GM18526 (cell line): ENCODE data around the gene EHMT2.

ENCODE experiments used
- POLR2A ChIP-seq: IDR thresholded peaks from 3 replicates; pipeline ENCODE4 v1.6.1; 2011; ENCODE audit not compliant: insufficient read length; ENCODE audit errors: extremely low read depth

EHMT2 gene

DNA sequence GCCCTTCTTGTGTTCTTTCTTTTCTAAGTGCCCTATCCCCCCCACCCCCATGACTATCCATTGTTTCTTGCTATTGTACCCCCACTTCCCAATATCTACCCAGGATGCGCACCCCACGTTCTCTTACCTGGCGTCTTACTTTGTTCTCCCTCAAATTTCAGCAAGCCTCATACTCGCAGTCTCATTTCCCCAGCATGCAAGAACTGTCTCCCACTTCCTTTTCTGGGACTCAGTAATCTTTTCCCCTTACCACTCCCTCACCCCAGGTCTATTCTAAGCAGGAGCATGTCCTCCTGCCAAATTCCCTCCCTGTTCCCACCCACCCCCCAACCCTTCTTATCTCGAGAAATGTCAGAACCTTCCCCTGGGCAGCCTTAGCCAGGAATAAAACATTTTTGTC, 1.7 kb upstream of the EHMT2 start:
- TF ChIP-seq POLR2A: no peak

DNA sequence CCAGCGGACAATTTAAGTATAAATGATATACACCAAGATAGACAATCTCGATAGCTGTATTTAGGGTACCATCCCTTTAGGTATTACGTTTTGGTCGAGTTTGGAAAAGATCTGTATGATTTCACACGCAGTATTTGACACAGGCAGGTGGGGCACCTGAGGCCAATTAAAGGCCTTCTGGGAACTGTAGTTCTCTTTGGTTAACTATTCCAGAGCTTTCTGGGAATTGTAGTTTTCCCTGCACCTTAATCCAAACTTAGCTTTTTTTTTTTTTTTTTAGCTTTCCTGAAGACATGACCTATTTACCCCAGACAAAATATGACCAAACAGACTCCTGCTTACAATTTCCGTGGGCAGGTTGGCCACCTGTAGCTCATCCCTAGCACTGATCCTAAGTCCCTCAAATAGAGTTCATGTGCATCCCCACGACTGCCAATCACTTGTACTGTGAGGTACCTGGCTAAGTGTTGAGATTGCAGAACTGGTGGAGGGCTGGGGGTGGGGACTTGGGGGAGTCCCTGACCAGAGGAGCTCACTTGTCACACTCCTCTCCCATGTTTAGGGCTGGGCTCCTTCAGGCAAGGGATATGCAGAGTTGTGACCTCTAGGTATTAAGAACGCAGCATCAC, 999 bp upstream of the EHMT2 start:
- TF ChIP-seq POLR2A: no peak

DNA sequence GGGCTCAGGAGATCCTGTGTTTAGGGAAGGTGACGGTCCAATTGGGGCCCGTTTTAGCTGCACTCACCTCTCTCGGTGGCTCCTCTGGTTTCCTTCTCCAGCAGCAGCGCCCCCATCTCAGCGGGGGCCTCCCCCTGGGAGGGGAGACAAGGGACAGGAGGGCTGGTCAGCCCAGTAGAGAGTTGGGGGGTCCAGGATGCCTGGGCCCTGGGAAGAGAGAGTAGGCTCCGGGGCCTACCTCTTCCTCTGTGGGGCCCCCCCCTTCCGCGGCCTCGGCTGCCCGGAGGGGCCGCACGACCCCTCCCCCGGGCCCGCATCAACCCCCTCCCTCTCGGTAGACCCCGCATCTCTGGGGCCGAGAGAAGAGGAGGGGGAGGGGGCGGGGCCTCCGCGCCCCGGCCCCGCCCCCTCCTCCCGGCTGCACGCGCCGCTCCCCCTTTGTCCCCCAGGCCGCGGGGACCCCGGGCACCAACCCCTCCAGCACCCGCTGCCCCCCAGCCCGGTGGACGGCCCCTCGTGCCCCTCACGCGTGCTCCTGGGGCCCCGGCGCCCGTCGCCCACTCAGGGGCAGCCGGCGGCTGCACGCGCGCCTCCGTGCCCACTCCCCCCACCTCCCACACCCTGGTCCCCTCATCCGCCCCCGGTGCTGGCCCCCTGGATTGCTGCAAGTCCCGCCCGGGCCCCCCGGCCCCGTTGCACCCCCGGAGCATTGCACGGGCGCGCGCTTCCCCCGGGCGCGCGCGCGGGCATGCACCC, 464 bp downstream of the EHMT2 start:
- no peak for TF ChIP-seq POLR2A

DNA sequence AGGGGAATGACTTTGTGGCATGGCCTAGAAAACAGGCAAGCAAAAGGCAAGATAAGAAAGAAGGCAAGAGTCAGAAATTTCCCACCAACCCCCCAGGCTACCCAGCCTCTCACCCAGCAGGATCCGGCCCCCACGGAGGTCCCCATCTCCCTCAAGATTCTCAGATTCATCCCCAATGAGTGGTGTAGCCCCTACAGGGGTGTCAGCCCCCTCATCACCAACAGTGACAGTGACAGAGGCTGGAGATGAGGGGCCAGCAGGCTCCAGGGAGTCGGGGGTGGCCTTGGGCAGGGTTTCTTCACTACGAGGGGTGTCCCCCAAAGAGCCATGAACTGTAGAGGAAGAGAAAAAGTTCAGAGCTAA, 1.0 kb downstream of the EHMT2 start:
- no peak for TF ChIP-seq POLR2A

DNA sequence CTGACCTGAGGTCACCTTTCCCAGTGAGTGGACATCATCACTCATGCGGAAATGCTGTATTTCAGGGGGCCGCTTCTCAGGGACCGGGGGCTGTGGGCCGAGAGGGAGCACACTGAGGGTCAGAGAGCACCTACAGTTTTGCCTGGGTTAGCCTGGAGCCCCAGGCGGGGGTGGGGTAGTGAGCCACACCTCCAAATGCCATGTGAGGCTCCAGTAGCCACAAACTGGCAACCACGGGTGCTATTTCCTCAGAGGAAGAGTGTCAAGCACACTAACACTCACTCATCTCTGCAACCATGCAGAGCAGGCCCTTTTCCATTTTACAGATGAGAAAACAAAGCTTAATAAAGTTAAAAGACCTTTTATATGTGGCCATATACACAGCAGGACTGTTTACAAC, 4.7 kb downstream of the EHMT2 start:
- TF ChIP-seq POLR2A: no peak

DNA sequence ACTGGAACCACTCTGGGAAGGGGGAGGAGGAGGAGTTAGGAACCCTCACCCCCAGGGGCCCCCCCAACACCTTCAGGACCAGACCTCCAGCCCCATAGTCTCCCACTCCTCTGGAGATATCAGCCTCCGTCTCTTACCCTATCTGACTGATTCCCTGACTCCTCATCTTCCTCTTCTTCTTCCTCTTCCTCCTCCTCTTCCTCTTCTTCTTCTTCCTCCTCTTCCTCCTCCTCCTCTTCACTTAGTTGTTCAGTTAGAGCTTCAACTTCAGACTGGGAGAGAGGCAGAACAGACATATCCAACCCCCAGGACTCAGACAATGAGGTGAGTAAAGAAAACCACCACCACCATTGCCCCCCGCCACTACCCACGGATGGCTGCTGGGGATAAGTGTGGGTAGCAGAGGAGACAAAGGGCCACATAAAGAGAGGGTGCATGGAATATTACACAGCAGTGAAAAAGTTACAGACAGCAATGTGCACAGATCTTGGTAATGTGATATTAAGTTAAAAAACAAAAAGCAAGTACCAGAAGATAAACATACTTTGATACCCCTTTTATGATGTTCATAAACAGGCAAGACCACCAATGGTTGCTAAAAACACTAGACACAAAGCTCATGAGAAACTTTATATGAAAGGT, 8.0 kb downstream of the EHMT2 start:
- no peak for TF ChIP-seq POLR2A

DNA sequence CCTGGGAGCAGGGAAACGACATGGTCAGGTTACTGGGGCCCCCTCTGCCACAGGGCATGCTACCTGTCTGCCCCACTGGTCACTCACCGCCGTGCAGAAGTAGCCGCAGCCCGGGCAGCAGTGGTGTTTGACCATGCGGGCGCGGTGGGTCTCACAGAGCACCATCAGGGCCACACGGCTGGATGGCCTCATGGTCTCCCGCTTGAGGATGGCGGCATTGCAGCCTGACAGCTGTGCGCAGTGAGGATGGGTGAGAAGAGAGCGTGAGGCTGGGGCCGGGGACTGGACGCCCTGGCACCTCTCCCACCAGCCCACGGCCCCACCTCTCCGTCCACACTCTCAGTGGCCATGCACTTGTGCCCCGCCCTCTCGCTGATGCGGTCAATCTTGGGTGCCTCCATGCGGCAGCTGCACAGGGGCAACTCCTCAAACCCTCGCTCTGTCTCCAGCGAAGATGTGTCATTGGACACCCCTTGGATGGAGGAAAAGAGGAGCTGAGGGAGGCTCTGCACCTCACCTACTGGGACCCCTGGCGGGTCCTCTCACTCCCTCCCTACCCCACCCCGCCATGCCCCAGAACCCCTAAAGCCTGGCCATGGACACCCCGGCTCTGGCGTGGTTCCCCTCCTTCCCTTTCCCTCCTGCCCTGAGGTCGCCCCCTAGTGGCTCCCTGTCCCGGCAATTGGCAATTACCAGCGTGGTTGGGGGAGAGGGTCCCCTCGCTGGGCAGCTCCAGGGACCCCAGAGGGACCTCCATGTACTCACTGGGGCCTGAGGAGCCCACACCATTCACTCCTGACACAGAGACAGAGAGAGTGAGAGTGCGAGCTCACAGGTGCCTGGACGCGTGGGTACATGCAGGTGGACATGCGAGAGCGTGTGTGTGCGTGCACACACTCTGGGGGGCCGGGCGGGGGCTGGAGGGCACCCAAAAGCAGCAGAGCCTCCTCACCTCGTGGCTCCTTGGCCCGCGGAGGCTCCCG, 8.9 kb downstream of the EHMT2 start:
- TF ChIP-seq POLR2A: no peak

DNA sequence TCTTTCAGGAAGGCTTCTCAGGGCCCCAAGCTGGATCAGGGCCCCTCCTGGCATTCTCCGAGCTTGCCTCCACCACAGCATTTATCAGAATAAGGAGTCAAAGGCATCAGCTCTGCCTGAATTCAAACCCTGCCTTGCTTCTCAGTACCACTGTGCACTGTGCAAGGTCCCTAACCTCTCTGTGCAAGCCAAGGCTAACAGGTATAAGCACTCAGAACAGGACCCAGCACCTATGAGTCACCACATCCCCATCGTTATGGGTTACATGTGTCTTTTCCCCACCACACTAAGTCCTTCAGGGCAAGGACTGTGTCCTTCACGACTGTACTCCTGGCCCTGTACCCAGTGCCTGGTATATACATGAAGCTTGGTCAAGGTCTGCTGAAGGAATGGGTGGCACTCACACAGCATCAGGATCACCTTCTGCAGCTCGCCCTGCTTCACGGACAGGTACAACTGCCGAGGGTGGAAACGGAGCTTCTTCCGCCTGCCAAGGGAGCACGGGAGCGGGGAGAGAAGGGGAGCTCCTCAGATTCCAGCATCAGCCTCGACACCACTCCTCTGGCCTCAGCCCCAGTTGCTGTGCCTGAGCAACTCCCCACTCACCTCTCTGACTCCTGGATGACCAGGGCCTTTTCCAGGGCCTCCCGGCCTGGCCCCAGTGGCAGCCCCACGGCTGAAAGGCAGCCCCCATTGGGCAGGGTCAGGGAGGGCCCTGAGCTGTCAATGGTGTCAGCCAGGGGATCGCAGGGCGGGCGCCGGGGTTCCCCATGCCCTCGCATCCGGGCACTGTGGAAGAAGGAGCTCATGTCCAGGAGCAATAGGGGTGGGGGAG, 10.1 kb downstream of the EHMT2 start:
- no peak for TF ChIP-seq POLR2A

DNA sequence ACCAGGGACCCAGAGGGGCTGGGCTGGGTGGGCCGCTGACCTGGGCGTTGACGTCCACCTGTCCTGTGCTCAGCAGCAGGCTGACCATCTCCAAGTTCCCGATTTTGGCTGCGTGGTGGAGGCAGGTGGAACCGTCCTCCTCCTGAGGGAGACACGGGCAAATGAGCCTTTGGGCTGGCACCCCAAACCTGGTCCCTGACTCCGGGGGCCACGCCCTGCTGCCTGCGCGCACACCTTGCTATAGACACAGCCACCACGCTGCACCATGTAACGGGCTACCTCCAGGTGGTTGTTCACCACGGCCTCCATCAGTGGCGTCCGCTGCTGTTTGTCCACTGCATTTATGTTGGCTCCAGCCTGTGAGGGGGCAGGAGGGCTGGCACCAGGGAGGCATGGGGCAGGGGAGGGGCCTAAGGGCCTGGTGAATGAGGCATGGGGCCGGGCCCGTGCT, 10.9 kb downstream of the EHMT2 start:
- no peak for TF ChIP-seq POLR2A

DNA sequence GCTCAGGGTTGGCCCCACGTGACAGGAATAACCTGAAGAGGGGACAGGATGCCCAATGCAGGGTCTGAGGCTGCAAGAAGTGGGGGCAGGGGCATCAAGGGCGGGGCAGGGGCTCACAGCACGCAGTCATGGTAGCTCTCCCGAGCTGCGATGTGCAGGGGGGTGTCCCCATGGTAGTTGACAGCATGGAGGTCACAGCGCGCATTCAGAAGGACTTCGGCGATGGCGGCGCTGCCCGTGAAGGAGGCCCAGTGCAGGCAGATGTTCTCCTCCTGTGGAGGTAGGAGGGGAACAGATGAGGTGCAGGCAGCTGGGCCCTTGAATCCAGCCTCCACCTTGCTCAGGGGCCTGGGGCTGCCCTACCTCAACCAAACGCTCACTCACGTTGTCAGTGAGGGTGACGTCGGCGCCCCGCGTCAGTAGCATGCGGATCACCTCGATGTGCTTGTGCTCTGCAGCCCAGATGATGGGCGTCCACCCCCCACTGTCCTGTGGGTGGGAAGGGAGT, 12.9 kb downstream of the EHMT2 start:
- TF ChIP-seq POLR2A: no peak

DNA sequence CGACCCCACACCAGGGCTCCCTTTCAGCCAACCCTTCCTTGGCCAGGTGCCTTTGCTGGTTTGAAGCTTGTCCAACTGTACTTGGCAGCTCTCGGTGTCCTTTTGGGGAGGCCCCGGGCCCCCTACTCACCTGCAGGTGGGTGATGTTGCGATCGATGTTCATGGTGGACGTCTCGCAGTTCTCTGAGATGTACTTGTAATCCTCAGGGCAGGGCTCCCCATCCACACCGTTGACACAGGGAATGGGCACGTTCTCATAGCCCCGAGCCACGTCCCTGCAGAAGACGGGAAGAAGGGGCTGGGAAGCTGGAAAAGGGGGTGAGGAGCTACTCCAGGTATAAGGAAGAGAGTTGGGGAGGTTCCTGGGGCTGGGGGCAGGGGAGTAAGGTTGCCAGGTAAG, 13.8 kb downstream of the EHMT2 start:
- TF ChIP-seq POLR2A: no peak

DNA sequence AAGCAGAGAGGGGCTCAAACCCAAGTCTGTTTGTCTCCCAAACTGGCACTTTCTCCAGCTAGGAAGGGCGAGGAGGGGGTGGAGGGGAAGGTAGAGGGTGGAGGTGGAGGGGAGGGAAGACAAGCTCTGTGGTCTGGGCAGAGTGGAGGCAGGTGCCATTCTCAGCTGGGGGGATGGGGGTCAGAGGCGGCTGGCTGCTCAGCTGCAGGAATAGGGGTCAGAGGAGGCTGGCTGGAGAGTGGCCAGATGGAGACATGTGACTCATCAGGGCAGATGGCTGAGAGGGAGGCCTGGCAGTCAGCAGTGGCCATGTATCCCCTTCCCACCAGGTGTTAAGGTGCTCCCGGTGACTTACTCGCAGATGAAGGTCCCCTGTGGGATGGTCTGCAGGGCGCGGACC, 15.2 kb downstream of the EHMT2 start:
- TF ChIP-seq POLR2A: no peak

DNA sequence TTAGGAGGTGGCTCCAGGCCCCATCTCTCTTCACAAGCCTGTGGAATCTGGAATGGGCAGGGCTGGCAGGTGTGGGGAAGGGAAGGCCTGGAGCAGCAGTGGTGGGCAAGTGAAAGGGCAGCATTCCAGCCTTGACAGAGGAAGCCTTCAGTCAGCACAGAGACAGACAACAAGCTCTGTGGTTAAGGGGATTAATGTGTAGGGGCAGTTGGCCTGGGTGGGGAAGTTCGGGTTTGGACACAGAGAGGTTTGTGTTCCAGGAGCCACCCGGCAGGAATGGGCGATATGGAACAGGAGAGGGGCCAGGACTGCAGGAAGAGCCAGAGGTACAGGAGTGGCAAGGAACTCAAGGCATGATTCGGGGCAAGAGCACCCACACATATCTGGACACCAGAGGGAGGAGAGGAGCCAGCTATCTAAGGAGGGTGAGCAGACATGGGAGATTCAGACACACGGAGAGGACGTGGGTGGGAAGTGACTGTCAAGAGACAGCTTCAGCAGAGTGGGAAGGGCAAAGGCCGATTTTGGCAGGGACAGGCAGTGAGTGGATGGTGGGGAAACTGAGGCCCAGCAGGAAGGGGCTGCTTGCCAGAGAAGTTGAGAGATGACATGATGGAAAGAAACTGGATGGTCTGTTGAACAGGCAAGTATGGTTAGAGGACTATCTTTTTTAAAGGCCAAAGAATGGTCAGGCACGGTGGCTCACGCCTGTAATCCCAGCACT, 16.2 kb downstream of the EHMT2 start:
- TF ChIP-seq POLR2A: no peak

DNA sequence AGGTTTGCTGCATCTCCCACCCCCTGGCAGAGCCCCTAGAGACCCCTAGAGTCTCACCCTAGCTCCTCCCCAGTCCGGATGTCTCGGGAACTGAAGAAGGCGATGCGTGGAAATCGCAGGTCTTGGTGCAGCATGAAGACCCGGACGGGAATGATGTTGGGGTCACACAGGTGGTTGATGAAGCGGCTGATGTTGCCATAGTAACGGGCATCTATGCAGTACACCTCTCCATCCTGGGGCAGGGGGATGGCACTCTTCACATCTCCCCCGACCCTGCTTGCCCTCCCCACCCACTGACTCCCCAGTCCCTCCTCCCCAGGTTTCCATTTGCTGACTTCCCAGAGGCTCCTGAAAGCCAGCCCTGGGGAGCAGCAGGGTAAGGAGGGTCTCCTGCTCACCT, 16.9 kb downstream of the EHMT2 start:
- no peak for TF ChIP-seq POLR2A
